Activated CD8-positive, alpha-beta memory T cell treated with anti-CD3 and anti-CD28 coated beads for 48 hours (primary cell): Measurements from ENCODE around the gene COPRS.
"Not testable (repeated sequence)": the region's sequence is repeated elsewhere in the genome, so short reads cannot be mapped to it uniquely, and the experiment has no call there.

ENCODE experiments used
- DNase-seq, 3 experiments: peaks; one replicate each; pipeline ENCODE4 v3.0.0-alpha.2; 2020; ENCODE audit warnings: low read depth in 2 of 3, low spot score in 2 of 3

Gene COPRS

GRCh38 chr17:31809876-31810275, 49.2 kb downstream of the COPRS start:
- not testable (repeated sequence) for DNase-seq

GRCh38 chr17:31808521-31809050, 50.5 kb downstream of the COPRS start:
- no peak for DNase-seq

- no peak for DNase-seq
These were observed 51.2 kb downstream of the COPRS start for GRCh38 chr17:31807846-31808245.

- DNase-seq, result no peak
These were observed 52.1 kb downstream of the COPRS start for GRCh38 chr17:31806921-31807320.

GRCh38 chr17:31803494-31804213, 55.4 kb downstream of the COPRS start:
- no peak for DNase-seq

- no peak for DNase-seq
These were observed 56.5 kb downstream of the COPRS start for GRCh38 chr17:31802502-31802901.
